ENCODE results near the gene MASP1.
"Not testable (repeated sequence)": the region's sequence is repeated elsewhere in the genome, so short reads cannot be mapped to it uniquely, and the experiment has no call there.

Gene MASP1

DNA sequence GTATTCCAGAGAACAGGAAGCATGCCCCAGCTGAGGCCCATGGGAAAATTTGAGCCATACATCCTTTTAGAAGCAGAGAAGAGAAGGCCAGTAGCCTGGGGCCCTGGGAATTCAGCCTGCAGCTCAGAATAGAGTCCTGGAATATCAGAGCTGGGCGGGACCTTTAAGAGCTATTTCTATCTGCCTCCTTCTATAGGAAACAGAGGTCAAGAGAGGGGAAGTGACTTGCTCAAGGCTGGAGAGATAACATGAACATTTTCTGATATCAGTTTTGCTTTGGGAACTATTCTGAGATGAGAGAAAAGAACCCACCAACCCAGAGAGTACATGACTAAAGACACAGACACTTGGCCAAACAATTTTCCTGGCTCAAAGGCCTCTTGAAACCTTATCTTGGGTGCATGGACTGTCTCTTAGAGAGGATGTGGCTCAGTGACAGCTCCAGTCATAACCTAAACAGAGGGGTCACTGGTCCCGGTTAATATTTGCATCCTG, 26.0 kb downstream of the MASP1 start:
- no peak for DNase-seq (ENCODE audit: low read depth in 2 of 3, low spot score in 1 of 3)

GRCh38 chr3:187264911-187265310, 26.6 kb downstream of the MASP1 start:
- DNase-seq (ENCODE audit: low read depth in 2 of 3, low spot score in 1 of 3) = no peak

- no peak for DNase-seq (ENCODE audit: low read depth in 2 of 3, low spot score in 1 of 3)
Measured at GRCh38 chr3:187264021-187264420, 27.5 kb downstream of the MASP1 start.

GRCh38 chr3:187263270-187263669, 28.3 kb downstream of the MASP1 start:
- no peak for DNase-seq (ENCODE audit: low read depth in 2 of 3, low spot score in 1 of 3)

DNA sequence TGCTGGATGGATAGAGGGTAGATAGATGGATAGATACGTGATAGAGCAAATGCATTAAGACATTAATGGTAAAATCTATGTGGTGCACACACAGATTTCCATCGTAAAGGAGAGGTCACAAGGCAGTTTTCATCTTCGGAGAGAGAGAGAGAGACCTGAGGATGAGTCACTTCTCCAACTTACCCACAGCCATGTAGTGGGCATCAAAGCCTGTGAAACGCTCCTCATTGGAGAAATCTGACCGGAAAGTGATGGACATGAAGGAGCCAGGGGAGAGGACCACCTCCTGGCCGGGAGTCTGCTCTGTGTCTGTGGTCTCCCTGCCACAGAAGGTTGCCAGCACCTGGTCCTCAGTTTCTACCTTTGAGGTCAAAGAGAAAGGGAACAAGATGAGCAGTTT, 29.2 kb downstream of the MASP1 start:
- DNase-seq (ENCODE audit: low read depth in 2 of 3, low spot score in 1 of 3) = no peak

DNA sequence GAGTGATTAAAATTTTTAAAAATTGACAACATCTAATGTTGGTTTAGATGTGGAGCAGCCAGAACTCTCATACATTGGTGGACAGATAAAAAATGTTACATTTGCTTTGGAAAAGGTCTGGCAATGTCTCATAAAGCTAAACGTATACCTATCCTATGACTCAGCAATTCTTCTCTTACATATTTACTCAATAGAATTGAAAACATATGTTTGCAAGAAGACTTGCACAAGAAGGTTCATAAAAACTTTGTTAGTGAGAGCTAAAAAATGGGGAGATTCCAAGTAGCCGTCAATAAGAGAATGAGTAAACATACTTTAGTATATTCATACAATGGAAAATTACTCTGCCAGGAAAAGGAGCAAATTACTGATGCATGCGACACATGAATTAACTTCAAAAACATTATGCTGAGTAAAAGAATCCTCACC, 30.0 kb downstream of the MASP1 start:
- no peak for DNase-seq (ENCODE audit: low read depth in 2 of 3, low spot score in 1 of 3)

DNA sequence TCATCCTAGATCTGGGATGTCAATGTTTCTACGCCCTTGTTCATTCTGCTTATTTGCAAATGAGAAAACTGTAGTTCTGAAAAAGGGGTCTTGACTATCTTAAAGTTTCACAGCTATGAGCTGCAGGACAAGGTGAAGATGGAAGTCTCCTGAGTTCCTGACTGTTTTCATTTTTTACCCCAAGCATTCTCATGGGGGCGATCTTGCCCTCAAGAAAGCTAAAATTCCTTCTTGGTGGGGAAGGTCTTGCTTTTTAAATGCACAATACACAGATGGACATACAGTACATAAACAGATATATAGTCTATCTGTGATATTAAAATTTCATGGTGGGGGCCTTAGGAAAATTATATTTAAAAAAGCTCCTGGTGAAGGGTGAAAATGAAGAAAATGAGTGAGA, 32.4 kb downstream of the MASP1 start:
- no peak for DNase-seq (ENCODE audit: low read depth in 2 of 3, low spot score in 1 of 3)

- DNase-seq (ENCODE audit: low read depth in 2 of 3, low spot score in 1 of 3) = no peak
Measured at GRCh38 chr3:187257992-187258692, 33.4 kb downstream of the MASP1 start.

DNA sequence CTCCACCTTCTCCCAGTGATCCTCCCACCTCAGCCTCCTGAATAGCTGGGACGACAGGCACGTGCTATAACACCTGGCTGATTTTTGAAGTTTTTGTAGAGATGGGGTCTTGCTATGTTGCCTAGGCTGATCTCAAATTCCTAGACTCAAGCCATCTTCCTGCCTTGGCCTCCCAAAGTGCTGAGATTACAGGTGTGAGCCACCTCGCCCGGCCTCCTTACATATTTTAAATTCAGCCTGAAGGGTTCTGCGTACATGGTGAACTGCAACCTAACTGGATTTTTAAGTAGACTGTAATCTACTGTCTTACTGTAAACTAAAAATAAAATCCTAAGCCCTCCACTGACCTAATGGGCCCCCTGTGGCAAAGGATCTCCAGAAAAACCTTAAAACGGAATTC, 34.1 kb downstream of the MASP1 start:
- DNase-seq (ENCODE audit: low read depth in 2 of 3, low spot score in 1 of 3) = no peak

- no peak for DNase-seq (ENCODE audit: low read depth in 2 of 3, low spot score in 1 of 3)
Measured at GRCh38 chr3:187256051-187256616, 35.4 kb downstream of the MASP1 start.

DNA sequence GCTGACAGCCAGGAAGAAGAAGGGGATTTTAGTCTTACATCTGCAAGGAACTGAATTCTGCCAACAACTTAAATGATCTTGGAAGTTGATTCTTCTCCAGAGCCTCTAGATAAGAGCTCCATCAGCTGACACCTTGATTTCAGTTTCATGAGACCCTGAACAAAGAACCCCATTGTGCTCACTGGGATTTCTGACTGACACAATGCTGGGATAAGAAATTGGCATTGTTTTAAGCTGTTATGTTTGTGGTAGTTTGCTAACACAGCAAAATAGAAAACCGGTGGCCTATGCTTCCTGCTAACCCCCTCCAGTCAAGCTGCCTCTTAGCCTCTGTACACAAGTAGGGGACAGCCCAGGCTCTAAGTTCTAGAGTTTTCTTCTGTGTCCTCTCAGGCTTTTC, 36.2 kb downstream of the MASP1 start:
- DNase-seq (ENCODE audit: low read depth in 2 of 3, low spot score in 1 of 3) = no peak

- DNase-seq (ENCODE audit: low read depth in 2 of 3, low spot score in 1 of 3) = no peak
Measured at GRCh38 chr3:187252311-187252710, 39.2 kb downstream of the MASP1 start.

DNA sequence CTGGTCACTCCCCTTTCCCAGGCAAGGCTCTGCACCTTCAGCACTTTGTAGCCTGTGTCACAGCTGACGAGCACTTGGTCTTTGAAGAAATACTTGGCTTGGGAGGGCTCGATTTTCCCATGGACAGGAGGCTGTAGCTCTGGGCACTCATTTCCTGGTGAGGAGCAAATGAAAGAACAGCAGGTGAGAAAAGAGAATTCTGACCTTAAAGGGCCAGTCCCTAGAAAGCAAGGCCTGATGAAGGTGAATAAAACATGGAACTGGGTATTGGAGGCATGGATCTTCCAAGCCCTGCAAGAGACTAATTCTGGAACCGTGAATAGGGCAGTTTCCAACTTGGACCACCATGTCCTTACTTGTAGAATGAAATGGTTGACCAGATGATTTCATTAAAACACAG, 39.9 kb downstream of the MASP1 start:
- no peak for DNase-seq (ENCODE audit: low read depth in 2 of 3, low spot score in 1 of 3)

DNA sequence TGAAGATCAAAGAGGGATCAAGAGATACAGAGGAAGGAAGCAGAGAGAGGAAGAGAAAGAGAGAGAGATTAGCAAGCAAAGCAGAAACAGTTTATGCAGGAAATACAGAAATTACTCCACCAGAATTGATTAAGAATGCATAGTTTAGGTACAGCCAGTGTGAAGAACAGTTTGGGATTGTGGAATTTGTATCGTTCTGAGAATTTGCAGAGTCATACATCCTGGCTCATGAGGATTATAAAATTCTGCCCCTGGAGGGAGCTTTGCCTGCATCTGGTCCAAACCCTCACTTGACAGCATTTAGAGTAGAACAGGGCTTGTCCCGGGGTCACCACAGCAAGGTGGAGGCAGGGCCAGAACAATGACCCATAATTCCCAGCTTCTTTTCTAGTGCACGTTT, 44.1 kb downstream of the MASP1 start:
- DNase-seq (ENCODE audit: low read depth in 2 of 3, low spot score in 1 of 3) = no peak

GRCh38 chr3:187243933-187244524, 47.5 kb downstream of the MASP1 start:
- DNase-seq (ENCODE audit: low read depth in 2 of 3, low spot score in 1 of 3) = no peak

GRCh38 chr3:187242900-187243299, 48.6 kb downstream of the MASP1 start:
- DNase-seq (ENCODE audit: low read depth in 2 of 3, low spot score in 1 of 3) = no peak

DNA sequence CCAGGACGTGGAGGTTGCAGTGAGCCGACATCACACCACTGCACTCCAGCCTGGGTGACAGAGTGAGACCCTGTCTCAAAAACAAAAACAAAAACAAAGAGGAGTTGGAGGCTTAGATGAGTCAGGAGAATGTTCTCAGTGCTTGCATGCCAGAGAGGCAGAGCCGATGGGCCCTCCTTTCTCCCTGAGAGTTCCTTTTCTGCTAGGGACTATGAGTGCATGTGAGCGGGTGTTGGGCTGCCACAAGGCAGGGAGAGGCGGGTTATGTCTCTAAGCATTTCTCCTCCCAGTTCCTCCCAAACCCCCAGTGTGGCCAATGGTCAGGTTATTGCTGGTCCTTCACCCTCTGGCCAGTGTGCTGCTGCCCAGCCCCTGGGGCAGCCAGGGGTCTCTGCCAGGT, 49.1 kb downstream of the MASP1 start:
- no peak for DNase-seq (ENCODE audit: low read depth in 2 of 3, low spot score in 1 of 3)

- not testable (repeated sequence) for DNase-seq (ENCODE audit: low read depth in 2 of 3, low spot score in 1 of 3)
Measured at GRCh38 chr3:187238835-187239234, 52.7 kb downstream of the MASP1 start.

- no peak for DNase-seq (ENCODE audit: low read depth in 2 of 3, low spot score in 1 of 3)
Measured at GRCh38 chr3:187238239-187238638, 53.3 kb downstream of the MASP1 start.

- no peak for DNase-seq (ENCODE audit: low read depth in 2 of 3, low spot score in 1 of 3)
Measured at GRCh38 chr3:187237741-187238140, 53.8 kb downstream of the MASP1 start.

- DNase-seq (ENCODE audit: low read depth in 2 of 3, low spot score in 1 of 3) = no peak
Measured at GRCh38 chr3:187236962-187237361, 54.6 kb downstream of the MASP1 start.

GRCh38 chr3:187230011-187230410, 61.5 kb downstream of the MASP1 start:
- DNase-seq (ENCODE audit: low read depth in 2 of 3, low spot score in 1 of 3) = no peak

DNA sequence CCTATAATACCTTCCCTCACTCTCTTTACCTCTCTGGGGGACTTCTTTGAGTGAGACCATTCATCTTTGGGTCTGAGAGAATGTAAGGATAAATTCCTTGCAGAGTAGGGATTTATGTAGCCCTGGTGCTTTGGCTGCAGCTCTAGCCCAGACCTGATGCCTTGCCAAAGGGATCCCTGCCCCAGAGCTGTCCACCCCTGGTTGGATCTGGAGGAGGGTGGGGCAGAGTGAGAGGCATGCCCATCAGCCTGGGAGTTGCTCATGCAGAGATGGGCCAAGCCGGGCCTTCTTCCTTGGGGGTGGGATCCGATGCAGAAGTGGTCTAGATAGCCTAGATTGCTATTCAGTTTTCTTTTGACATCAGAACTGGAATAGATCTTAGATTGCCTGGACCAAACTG, 62.8 kb downstream of the MASP1 start:
- DNase-seq (ENCODE audit: low read depth in 2 of 3, low spot score in 1 of 3) = no peak

Measured in stimulated activated CD4-positive, alpha-beta T cell treated with anti-CD3 and anti-CD28 coated beads, Interleukin-12 subunit alpha, Interleukin-12 subunit beta, amount 100 ng/mL, for 48 hours (primary cell).